Urothelium cell line (cell line): ENCODE results near the gene RPS6KA4.

Source experiments
- DNase-seq: peaks from one replicate; pipeline ENCODE4 v3.0.0; 2011; ENCODE audit warnings: low spot score, mixed read lengths
- FAIRE-seq: peaks from 2 replicates; lab custom pipeline; 2011; peaks lifted over from hg19 to GRCh38; lab: Jason Lieb, UNC

Gene RPS6KA4

DNA sequence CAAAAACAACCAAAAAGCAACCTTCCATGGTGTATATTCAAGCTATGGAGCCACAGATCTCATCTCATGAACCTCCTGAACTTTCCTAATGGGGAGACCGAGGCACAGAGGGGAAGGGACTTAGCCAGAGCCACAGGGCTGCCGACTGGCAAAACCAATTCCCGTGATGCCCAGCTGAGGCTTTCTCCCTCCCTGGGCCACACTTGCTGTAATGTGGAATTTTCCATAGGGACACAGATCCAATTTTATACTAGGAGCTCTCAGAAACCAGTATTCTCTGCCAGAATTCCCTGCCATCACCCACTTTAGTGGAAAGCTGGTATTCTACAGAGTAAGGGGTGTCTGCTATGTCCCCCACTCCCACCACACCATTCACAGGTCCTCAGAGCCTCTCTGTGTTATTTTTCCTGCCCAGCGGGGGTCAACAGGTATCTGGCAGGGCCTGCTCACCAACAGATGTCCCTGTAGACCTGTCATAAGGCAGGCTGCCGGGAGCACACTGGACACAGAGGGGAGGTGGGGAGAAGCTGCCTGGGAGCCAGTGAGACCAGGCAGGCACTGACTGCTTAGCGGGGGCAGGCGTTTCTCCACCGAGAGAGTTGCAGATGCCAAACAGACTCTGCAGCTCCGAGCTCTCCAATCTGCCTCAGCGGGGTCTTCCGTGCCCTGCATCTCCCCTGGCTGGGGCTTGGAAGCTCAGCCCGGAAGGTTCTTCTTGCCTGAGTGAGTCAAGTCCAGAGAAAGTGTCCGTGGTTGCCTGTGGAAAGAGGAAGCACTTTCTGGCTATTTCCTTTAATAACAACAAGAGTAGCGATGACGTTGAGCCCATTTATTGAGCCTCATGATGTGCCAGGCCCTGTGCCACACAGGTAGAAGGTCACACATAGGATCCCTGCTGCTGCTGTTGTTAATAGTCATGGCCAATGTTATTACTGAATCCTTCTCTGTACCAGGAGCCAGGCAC is 26.3 kb downstream of the RPS6KA4 start:
- DNase-seq, result no peak
- FAIRE-seq, result no peak

DNA sequence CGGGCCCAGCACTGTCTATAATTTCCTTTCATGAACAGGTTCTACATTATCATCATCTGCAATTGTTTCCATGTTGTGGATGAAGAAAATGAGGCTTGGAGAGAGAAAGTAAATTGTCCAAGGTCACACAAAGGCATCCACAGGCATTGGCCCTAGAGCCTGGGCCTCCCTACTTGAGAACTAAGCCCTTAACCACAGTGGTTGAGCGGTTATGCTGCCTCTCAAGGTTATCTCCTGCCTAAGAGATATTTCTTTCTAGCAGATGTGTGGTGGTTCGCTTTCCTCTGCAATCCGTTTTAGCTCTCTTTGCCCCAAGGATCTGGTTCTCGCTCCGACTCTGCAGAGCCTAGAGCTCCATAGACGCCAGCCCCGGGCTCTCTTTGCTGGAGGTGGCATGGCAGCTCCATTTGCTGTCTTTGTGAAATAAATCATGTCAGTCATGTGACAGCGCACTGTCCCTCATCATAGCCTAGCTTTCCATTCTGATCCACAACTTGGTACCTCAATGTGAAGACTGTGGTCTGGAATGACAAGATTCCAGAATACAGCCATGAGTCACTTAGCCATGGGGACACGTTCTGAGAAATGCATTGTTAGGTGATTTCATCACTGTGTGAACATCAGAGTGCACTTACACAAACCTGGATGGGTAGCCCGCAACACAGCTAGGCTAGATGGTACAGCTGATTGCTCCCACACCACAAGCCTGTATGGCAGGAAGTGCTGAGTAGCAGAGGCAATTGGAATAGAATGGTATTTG is 27.2 kb downstream of the RPS6KA4 start:
- peak; percentile 86 for FAIRE-seq
- peak; percentile 56 for DNase-seq

- DNase-seq (no peak), FAIRE-seq (no peak)
Observed at GRCh38 chr11:64387916-64388315, 29.0 kb downstream of the RPS6KA4 start.

DNA sequence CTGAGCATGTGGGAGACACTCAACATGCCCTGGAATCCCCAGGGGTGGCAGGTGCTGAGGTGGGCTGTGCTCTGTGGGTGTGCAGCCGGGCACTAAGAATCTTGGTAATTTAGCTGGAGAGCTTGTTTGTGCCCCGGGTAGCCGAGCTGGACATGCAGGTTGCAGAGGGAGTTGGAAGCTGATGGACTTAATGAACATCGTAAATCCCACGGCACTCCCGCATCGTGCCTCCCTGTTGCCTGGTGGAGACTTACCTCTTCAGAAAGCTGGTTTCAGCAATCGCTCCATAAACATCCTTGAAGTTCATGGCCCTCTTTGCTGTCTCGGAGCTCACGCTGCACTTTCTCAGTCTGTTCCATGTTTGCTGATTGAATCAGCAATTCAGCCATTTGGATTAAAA is 29.9 kb downstream of the RPS6KA4 start:
- DNase-seq, result no peak
- no peak for FAIRE-seq

DNA sequence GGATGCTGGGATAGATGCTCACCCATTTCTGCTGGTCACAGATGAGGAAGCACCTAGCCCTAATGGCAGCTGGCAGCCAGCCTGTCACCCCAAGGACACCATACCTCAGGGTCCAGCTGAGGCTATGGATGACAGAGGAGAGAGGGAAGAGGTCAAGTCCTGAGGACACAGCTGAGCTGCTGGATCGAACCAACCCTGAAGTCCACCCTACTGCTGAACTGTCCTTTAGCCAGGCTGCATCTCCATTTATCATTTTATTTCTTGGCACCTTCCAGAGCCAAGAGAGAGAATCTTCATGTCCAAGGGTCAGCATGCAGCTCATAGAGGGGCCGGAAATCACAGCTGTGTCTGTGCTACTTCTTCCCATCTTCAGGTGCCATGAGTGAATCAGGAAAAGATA is 30.9 kb downstream of the RPS6KA4 start:
- DNase-seq (no peak), FAIRE-seq (no peak)

GRCh38 chr11:64390558-64390957 is 31.6 kb downstream of the RPS6KA4 start:
- no peak for DNase-seq
- no peak for FAIRE-seq

- DNase-seq (no peak), FAIRE-seq (no peak)
Observed at GRCh38 chr11:64391839-64392238, 32.9 kb downstream of the RPS6KA4 start.

- FAIRE-seq (peak; percentile 30), DNase-seq (no peak)
Observed at GRCh38 chr11:64395545-64396078, 36.6 kb downstream of the RPS6KA4 start.

- DNase-seq (no peak), FAIRE-seq (no peak)
Observed at GRCh38 chr11:64396079-64396591, 37.2 kb downstream of the RPS6KA4 start.

- DNase-seq (peak; percentile 32), FAIRE-seq (no peak)
Observed at GRCh38 chr11:64400102-64400501, 41.1 kb downstream of the RPS6KA4 start.

GRCh38 chr11:64400667-64401066 is 41.7 kb downstream of the RPS6KA4 start:
- FAIRE-seq (no peak), DNase-seq (no peak)

GRCh38 chr11:64401775-64402174 is 42.8 kb downstream of the RPS6KA4 start:
- DNase-seq, result no peak
- FAIRE-seq, result no peak

DNA sequence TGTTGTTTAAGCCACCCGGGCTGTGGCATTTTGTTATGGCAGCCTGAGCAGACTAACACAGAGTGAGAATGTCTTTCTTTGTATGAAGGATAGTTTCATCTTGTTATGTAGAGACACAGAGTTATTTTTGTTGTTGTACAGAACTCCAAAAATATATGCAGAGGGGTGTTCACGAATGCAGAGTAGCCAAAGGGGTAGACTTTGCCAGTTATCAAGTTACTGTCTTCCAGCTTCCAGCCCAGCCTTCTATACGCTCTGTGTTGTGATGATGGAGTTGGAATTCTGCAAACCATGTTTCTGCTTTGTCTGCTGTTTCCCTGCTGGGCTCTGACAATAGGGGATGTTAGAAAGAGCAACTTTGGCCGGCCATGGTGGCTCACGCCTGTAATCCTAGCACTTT is 44.1 kb downstream of the RPS6KA4 start:
- FAIRE-seq, result no peak

DNA sequence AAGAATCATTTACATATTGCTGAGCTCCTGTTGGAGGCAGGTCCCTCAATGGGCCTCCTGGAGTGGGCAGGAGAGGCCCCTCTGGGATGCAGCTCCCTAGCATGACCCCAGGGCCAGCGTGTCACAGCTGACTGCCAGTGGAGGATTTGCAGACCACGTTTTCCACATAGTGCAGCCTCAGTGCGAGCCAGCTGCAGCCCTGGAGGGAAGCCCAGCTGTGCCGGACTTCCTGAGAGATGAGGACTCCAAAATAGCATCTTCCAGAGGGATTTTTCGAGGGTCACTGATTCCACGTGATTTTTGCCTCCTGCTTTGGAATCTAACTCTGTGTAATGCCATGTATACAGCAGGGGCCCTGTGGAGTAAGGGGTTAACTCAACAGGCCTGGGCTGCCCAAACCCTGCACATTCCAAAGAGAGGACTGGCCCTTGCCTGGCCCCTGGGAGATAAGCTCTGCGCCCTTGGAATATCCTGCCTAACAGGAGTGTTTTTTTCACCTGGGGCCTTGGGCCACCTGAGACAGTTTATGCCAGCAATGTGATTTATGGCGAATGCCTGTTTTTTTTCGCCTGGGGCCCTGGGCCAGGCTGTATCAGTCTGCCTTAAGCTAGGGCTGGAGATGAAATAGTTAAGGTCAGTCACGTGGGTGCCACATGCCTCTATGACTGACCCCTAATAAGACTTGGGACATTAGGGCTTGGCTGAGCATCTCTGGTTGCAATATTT is 47.4 kb downstream of the RPS6KA4 start:
- no peak for FAIRE-seq
- no peak for DNase-seq

More for the DNA sequence above, 44.1 kb downstream of the RPS6KA4 start:
- no peak for DNase-seq

GRCh38 chr11:64407221-64407620 is 48.3 kb downstream of the RPS6KA4 start:
- DNase-seq (no peak), FAIRE-seq (no peak)

DNA sequence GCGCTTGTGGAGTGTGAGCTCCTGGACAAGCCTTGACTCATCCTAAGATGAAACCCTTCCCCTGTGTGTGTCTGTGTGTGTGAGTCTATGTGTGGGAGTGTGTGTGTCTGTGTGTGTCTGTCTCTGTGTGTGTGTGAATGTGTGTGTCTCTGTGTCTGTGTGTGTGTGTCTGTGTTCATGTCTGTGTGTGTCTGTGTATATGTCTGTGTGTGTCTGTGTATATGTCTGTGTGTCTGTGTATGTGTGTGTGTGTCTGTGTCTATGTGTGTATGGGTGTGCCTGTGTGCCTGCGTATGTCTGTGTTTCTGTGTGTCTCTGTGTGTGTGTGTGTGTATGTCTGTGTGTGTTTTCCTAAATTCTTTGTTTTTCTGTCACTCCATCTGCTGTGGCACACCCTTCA is 48.7 kb downstream of the RPS6KA4 start:
- DNase-seq (no peak), FAIRE-seq (no peak)

DNA sequence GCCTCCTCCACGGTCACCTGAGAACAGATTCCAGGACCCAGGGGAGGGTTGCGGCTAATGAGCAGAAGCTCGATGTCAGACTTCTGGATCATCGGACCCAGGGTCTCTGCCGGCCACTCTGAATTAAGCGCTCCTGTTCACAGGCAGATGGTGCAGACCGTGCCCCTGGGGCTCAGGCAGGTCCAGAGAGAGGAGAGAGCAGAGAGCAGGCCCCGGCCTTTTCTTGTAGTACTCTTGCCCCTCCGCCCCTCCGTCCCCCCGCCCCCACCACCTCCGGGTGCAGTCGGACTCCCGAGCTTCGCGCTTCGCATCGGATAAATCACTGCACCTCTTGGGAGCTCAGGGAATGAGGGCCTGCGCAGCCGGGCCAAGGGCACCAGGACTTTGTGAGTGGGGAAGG is 50.3 kb downstream of the RPS6KA4 start:
- DNase-seq (no peak), FAIRE-seq (no peak)

- FAIRE-seq (no peak), DNase-seq (no peak)
Observed at GRCh38 chr11:64409707-64410403, 50.9 kb downstream of the RPS6KA4 start.

GRCh38 chr11:64410404-64410734 is 51.4 kb downstream of the RPS6KA4 start:
- no peak for DNase-seq
- FAIRE-seq, result no peak

DNA sequence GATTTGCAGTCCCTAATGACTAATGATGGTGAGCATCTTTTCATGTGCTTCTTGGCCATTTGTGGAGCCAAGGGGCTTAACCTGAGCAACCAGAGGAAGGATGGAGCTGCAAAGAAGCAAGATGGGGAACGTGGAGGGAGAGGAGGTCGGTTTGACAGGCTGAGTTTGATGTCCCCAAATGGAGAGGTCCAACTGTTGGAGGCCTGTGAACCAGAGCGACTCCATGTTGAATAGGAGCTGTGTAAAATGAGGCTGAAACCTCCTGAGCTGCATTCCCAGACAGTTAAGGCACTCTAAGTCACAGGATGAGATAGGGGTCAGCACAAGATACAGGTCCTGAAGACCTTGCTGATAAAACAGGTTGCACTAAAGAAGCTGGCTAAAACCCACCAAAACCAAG is 54.5 kb downstream of the RPS6KA4 start:
- FAIRE-seq, result no peak
- DNase-seq, result no peak
